Muscle layer of colon (tissue), 2 donors: Measurements from ENCODE around the gene RPN1.
"Not testable (repeated sequence)": the region's sequence is repeated elsewhere in the genome, so short reads cannot be mapped to it uniquely, and the experiment has no call there.

Experiments
- H3K27ac ChIP-seq: one replicate; pipeline ENCODE4 v1.7.0; 2013; ENCODE audit warnings: low read depth, mild to moderate bottlenecking, low read length, moderate library complexity
- H3K27me3 ChIP-seq, 2 donors: one replicate each; pipeline ENCODE4 v1.7.0; 2013; ENCODE audit warnings: low read length in 2 of 2, mild to moderate bottlenecking in 2 of 2; ENCODE audit not compliant: insufficient read depth in 2 of 2, control insufficient read depth in 1 of 2
- H3K36me3 ChIP-seq: one replicate; pipeline ENCODE4 v1.7.0; 2013; ENCODE audit warnings: mild to moderate bottlenecking, low read length; ENCODE audit not compliant: insufficient read depth
- H3K4me1 ChIP-seq: one replicate; pipeline ENCODE4 v1.7.0; 2013; ENCODE audit warnings: mild to moderate bottlenecking, low read length; ENCODE audit not compliant: insufficient read depth
- H3K4me3 ChIP-seq, 2 donors: one replicate each; pipeline ENCODE4 v1.7.0; 2013; ENCODE audit warnings: low read length in 2 of 2, low read depth in 1 of 2, mild to moderate bottlenecking in 1 of 2, moderate library complexity in 1 of 2
- H3K9ac ChIP-seq: one replicate; pipeline ENCODE4 v1.7.0; 2013; ENCODE audit warnings: low read length
- H3K9me3 ChIP-seq: one replicate; pipeline ENCODE4 v1.7.0; 2013; ENCODE audit warnings: mild to moderate bottlenecking, low read length
- donor health status: abdominal sarcoma.
- donor health status: Adenocarcinoma of cecum.

Gene RPN1

GRCh38 chr3:128679338-128679737, 28.7 kb upstream of the RPN1 start:
- H3K27ac ChIP-seq: no peak overlapping the region
- H3K27me3 ChIP-seq: no peaks in the 10 kb centered on the region
- H3K4me3 ChIP-seq: no peak overlapping the region
- H3K4me1 ChIP-seq: no peaks in the 10 kb centered on the region
- no peaks in the 10 kb centered on the region for H3K36me3 ChIP-seq
- no peak overlapping the region for H3K9ac ChIP-seq
- H3K9me3 ChIP-seq: no peaks in the 10 kb centered on the region

DNA sequence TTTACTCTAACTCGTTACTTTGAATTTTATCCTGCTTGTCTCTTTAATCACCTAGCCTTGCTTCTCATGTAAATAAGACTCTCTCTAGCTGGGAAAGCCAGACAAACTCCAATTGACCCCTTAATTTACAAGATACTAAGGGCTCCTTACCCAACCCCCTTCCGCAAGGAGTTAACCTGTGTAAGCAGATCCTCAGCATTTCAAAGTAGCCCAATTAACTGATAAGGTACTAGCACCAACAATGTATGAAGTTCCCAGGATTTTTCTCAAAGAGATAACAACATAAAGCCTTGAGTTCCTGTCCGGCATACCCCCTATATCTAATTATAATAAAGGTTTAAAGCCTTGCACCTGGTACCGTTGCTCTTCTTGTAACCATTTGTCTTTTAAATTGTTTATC, 25.2 kb upstream of the RPN1 start:
- H3K36me3 ChIP-seq, H3K27ac ChIP-seq, H3K9ac ChIP-seq: not testable (repeated sequence)

GRCh38 chr3:128674161-128674784, 23.7 kb upstream of the RPN1 start:
- Histone ChIP-seq H3K27me3 (no peaks in the 10 kb centered on the region), H3K4me3 (no peak overlapping the region), H3K4me1 (no peaks in the 10 kb centered on the region), H3K9ac (no peak overlapping the region), H3K36me3 (no peaks in the 10 kb centered on the region), H3K27ac (no peak overlapping the region), H3K9me3 (no peaks in the 10 kb centered on the region)

More for the DNA sequence above, 25.2 kb upstream of the RPN1 start:
- H3K4me1 ChIP-seq, H3K9me3 ChIP-seq, H3K27me3 ChIP-seq, H3K4me3 ChIP-seq: not testable (repeated sequence)

DNA sequence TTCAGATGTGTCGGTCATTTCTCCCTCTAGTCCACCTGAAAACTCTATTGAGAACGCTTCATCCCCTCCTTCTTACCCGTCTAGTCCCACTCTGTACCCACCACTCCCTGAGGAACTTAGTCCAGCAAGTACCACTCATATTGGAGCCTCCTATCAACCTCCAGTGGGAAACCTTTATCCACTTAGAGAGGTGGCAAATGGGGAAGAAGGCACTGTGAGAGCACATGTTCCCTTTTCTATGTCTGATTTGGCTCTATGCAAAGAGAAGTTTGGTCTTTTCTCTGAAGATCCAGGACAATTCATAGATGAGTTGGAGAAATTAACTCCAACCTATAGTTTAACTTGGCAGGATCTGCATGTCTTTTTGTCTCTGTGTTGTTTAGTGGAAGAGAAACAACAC, 17.0 kb upstream of the RPN1 start:
- Histone ChIP-seq H3K9ac (no peak overlapping the region), H3K27ac (no peak overlapping the region), H3K4me1 (no peaks in the 10 kb centered on the region), H3K4me3 (no peak overlapping the region), H3K27me3 (no peaks in the 10 kb centered on the region), H3K36me3 (no peaks in the 10 kb centered on the region), H3K9me3 (no peaks in the 10 kb centered on the region)

- no peak overlapping the region for H3K27ac ChIP-seq
- no peaks in the 10 kb centered on the region for H3K36me3 ChIP-seq
- no peaks in the 10 kb centered on the region for H3K27me3 ChIP-seq
- no peaks in the 10 kb centered on the region for H3K4me1 ChIP-seq
- no peaks in the 10 kb centered on the region for H3K9me3 ChIP-seq
- no peak overlapping the region for H3K4me3 ChIP-seq
- no peak overlapping the region for H3K9ac ChIP-seq
These were observed 14.9 kb upstream of the RPN1 start for GRCh38 chr3:128665362-128666021.

- H3K4me1 ChIP-seq: no peaks in the 10 kb centered on the region
- no peak overlapping the region for H3K27ac ChIP-seq
- no peaks in the 10 kb centered on the region for H3K27me3 ChIP-seq
- H3K36me3 ChIP-seq: no peaks in the 10 kb centered on the region
- H3K9ac ChIP-seq: no peak overlapping the region
- no peak overlapping the region for H3K4me3 ChIP-seq
- H3K9me3 ChIP-seq: no peaks in the 10 kb centered on the region
These were observed 12.5 kb upstream of the RPN1 start for GRCh38 chr3:128663151-128663550.

DNA sequence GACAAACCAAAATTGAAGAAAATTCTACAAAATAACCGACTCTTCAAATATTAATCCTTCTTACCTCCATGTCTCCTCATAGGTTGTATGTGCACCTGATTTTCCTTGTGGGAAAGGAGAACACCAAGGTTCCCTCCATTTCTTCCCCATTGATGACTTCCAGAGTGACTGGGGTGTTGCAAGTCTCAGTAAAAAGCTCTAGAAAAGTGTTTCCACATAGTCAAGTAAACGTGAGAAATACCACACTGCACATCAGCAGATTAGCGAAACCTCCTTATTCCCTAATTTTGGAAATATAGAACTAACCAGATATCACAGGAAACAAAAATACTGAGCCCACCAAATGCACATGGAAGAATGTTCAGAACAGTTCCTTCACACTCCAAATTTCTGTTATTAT, 4.9 kb upstream of the RPN1 start:
- Histone ChIP-seq H3K27ac (no peak overlapping the region), H3K9ac (no peak overlapping the region), H3K27me3 (no peaks in the 10 kb centered on the region), H3K4me1 (no peaks in the 10 kb centered on the region), H3K9me3 (no peaks in the 10 kb centered on the region), H3K36me3 (no peaks in the 10 kb centered on the region), H3K4me3 (no peak overlapping the region)

DNA sequence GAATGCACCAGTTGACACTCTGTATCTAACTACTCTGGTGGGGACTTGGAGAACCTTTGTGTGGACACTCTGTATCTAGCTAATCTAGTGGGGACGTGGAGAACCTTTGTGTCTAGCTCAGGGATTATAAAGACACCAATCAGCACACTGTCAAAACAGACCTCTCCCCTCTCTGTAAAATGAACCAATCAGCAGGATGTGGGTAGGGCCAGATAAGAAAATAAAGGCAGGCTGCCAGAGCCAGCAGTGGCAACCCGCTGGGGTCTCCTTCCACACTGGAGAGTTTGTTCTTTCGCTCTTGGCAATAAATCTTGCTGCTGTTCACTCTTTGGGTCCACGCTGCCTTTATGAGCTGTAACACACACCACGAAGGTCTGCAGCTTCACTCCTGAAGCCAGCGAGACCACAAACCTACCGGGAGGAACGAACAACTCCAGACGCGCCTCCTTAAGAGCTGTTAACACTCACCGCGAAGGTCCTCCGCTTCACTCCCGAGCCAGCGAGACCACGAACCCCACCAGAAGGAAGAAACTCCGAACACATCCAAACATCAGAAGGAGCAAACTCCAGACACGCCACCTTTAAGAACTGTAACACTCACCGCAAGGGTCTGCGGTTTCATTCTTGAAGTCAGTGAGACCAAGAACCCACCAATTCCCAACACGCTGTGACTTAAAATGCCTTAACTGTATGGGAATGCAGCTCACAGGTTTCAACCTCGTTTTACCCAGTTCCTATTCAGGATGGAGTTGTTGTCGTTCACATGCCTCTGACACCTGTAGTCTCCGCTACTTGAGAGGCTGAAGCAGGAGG, 3.6 kb upstream of the RPN1 start:
- H3K4me1 ChIP-seq, H3K4me3 ChIP-seq, H3K27ac ChIP-seq, H3K9me3 ChIP-seq, H3K9ac ChIP-seq, H3K36me3 ChIP-seq, H3K27me3 ChIP-seq: not testable (repeated sequence)

- peaks cover 11% of the 10 kb centered on the region for H3K4me1 ChIP-seq
- H3K36me3 ChIP-seq, H3K4me3 ChIP-seq, H3K9ac ChIP-seq, H3K27ac ChIP-seq, H3K9me3 ChIP-seq, H3K27me3 ChIP-seq: not testable (repeated sequence)
These were observed 2.9 kb upstream of the RPN1 start for GRCh38 chr3:128653383-128653992.

- H3K36me3 ChIP-seq: peaks cover 8% of the 10 kb centered on the region
- H3K4me1 ChIP-seq: peaks cover 14% of the 10 kb centered on the region
- peak overlapping the region; percentile 66 for H3K9ac ChIP-seq
- no peaks in the 10 kb centered on the region for H3K9me3 ChIP-seq
- peak overlapping the region in 1 of 2 donors; percentile 66 for H3K4me3 ChIP-seq
- peak overlapping the region; percentile 93 for H3K27ac ChIP-seq
- no peaks in the 10 kb centered on the region for H3K27me3 ChIP-seq
These were observed 1.5 kb downstream of the RPN1 start for GRCh38 chr3:128648940-128649663.

DNA sequence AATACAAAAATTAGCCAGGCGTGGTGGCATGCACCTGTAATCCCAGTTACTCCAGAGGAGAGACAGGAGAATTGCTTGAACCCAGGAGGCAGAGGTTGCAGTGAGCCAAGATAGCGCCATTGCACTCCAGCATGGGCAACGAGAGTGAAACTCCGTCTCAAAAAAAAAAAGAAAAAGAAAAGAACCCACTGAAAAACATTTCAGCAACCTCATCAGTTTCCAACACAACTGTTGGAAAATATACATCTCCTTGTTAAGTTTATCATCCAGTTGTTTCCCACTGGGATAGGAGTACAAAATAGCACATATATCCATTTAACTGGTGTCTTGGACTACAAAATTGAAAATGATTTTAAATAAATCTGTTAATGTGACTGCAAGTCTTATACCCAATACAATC, 2.2 kb downstream of the RPN1 start:
- Histone ChIP-seq H3K4me3 (no peak overlapping the region), H3K27ac (no peak overlapping the region), H3K27me3 (no peaks in the 10 kb centered on the region), H3K36me3 (peaks cover 10% of the 10 kb centered on the region), H3K9ac (peak overlapping the region; percentile 66), H3K9me3 (no peaks in the 10 kb centered on the region), H3K4me1 (peaks cover 14% of the 10 kb centered on the region)
